Activated gamma-delta T cell (primary cell): ENCODE data around the gene COQ10A.

Source experiments
- DNase-seq: peaks from one replicate; lab custom pipeline; 2025; lab: John Stamatoyannopoulos, UW

COQ10A gene

GRCh38 chr12:56315622-56316473 is 49.1 kb downstream of the COQ10A start, which contains the start of gene CNPY2:
CNPY2 (minus strand) TSS chr12:56315988; CDS start chr12:56315217, 771 bp downstream.
- peak; percentile 80 for DNase-seq

GRCh38 chr12:56317675-56318074 is 50.9 kb downstream of the COQ10A start:
- DNase-seq: no peak
